WTC11 (cell line): ENCODE results near the gene AGTRAP. TPM values are rescaled to one million over a fixed set of nuclear protein-coding genes. Genes with fewer than 3 reads are reported as not detected.

Experiments used
- ATAC-seq: fragments of 200-7000 bp; cut with Tn5 transposase; 2 replicates; pipeline ENCODE4 v1.10.0; 2021; ENCODE audit warnings: mild to moderate bottlenecking, moderate library complexity
- CTCF ChIA-PET: fragments of 300-600 bp; sonication (Branson Sonifier 250); formaldehyde crosslinking; loops from one replicate; lab custom pipeline; 2021; ENCODE audit warnings: antibody characterized with exemption; lab: Charles Lee
- POLR2A ChIA-PET: fragments of 350-600 bp; sonication (Branson Sonifier 250); formaldehyde crosslinking; loops from one replicate; lab custom pipeline; 2021; ENCODE audit warnings: antibody characterized with exemption; lab: Charles Lee
- DNase-seq: peaks from one replicate; pipeline ENCODE4 v3.0.0; 2021; ENCODE audit warnings: low spot score
- H3K27ac Mint-ChIP-seq: 2 replicates; pipeline ENCODE4 v1.8.0; 2021; ENCODE audit warnings: mixed read lengths
- H3K27me3 Mint-ChIP-seq: 2 replicates; pipeline ENCODE4 v1.8.0; 2021; ENCODE audit warnings: low read depth, mild to moderate bottlenecking, moderate library complexity, mixed read lengths
- H3K36me3 Mint-ChIP-seq: 2 replicates; pipeline ENCODE4 v1.8.0; 2021; ENCODE audit warnings: mixed read lengths
- H3K4me1 Mint-ChIP-seq: 2 replicates; pipeline ENCODE4 v1.8.0; 2022; ENCODE audit warnings: mixed read lengths
- H3K4me3 Mint-ChIP-seq: 2 replicates; pipeline ENCODE4 v1.8.0; 2021; ENCODE audit warnings: mild to moderate bottlenecking, moderate library complexity, mixed read lengths
- H3K9me3 Mint-ChIP-seq: 2 replicates; pipeline ENCODE4 v1.8.0; 2021; ENCODE audit warnings: mixed read lengths
- CBFB ChIP-seq: sonication (generic); formaldehyde crosslinking; IDR thresholded peaks from 2 replicates; pipeline ENCODE4 v1.8.1; 2022; ENCODE audit warnings: mild to moderate bottlenecking, low read depth, missing genetic modification reagents
- JUN ChIP-seq: sonication (generic); formaldehyde crosslinking; IDR thresholded peaks from 2 replicates; pipeline ENCODE4 v1.8.0; 2023; ENCODE audit warnings: mild to moderate bottlenecking, missing genetic modification reagents
- MXD4 ChIP-seq: fragments of 250-450 bp; sonication (Bioruptor Pico); IDR thresholded peaks from 2 replicates; pipeline ENCODE4 v1.8.0; 2021; ENCODE audit warnings: mild to moderate bottlenecking, moderate library complexity, borderline replicate concordance
- NFATC4 ChIP-seq: fragments of 250-450 bp; sonication (Bioruptor Pico); IDR thresholded peaks from 2 replicates; pipeline ENCODE4 v1.9.0; 2021; ENCODE audit warnings: mild to moderate bottlenecking
- SP1 ChIP-seq: sonication (generic); formaldehyde crosslinking; conservative IDR thresholded peaks from 2 replicates; pipeline ENCODE4 v1.8.1; 2022; ENCODE audit warnings: missing genetic modification reagents
- TP53 ChIP-seq: sonication (generic); formaldehyde crosslinking; IDR thresholded peaks from 2 replicates; pipeline ENCODE4 v1.8.1; 2023; ENCODE audit warnings: mild to moderate bottlenecking, missing genetic modification reagents
- ZNF416 ChIP-seq: fragments of 250-450 bp; sonication (Bioruptor Pico); IDR thresholded peaks from 2 replicates; pipeline ENCODE4 v1.9.0; 2021; ENCODE audit warnings: mild to moderate bottlenecking, inconsistent platforms
- ZNF423 ChIP-seq: fragments of 250-450 bp; sonication (Bioruptor Pico); IDR thresholded peaks from 2 replicates; pipeline ENCODE4 v2.1.2; 2022; ENCODE audit warnings: mild to moderate bottlenecking, moderate library complexity
- total RNA-seq: library from RNA; stranded (reverse); gene quantifications from 3 replicates; pipeline ENCODE4 v1.2.3, GENCODE V29; 2021
- TF ChIP-seq, protein P1 (sequence below): sonication (generic); formaldehyde crosslinking; IDR thresholded peaks from 2 replicates; pipeline ENCODE4 v1.8.1; 2023; ENCODE audit warnings: mild to moderate bottlenecking, missing genetic modification reagents, moderate library complexity
- TF ChIP-seq, protein P2 (sequence below): sonication (generic); formaldehyde crosslinking; IDR thresholded peaks from 2 replicates; pipeline ENCODE4 v1.8.1; 2023; ENCODE audit warnings: mild to moderate bottlenecking, moderate library complexity, missing genetic modification reagents
- TF ChIP-seq, protein P3 (sequence below): sonication (generic); formaldehyde crosslinking; IDR thresholded peaks from 2 replicates; pipeline ENCODE4 v1.8.0; 2022; ENCODE audit warnings: mild to moderate bottlenecking, missing genetic modification reagents
- TF ChIP-seq, protein P4 (sequence below): sonication (generic); formaldehyde crosslinking; IDR thresholded peaks from 2 replicates; pipeline ENCODE4 v1.8.1; 2023; ENCODE audit warnings: mild to moderate bottlenecking, missing genetic modification reagents, borderline replicate concordance

AGTRAP gene
- total RNA-seq, 1 experiment from 2014 or later: 81.6 TPM

DNA sequence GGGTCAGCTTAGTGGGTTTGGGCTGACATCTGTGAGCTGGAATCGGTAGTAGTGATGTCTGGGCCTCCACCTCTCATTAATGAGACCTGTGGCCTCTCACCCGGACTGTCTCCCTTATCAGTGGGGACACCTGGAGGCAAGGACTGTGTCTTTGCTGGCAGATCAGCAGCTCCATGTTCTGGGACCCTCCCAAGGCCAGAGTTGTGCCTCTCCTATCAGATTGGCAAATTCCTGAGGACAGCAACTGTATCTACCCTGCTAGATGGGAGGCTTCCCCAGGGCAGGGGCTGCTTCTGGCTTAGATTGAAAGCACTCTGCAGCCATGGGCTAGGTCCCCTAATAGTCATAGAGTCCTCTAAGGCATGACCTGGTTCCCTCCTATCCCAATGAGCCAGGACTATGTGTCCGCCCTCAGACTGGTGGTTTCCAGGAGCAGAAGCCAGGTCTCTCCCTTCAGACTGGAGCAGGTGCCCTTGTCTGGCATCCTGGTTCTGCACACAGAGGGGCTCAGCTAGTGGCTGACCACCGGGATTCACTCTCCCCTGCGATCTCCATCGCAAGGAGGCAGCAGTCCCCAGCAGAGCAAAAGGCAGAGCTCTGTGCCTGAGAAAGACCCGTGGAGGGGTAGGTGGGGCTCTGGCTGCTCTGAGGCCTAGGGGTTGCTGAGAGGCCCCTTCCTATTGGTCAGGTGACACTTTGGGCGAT lies 38.6 kb upstream of the AGTRAP start:
- Mint-ChIP-seq H3K27ac (0 out of 2 replicates have a peak overlapping the region, but pooled peaks have one; percentile 26), H3K4me1 (peaks cover 49% of the 10 kb centered on the region), H3K4me3 (no peak overlapping the region), H3K36me3 (no peaks in the 10 kb centered on the region), H3K9me3 (no peaks in the 10 kb centered on the region), H3K27me3 (no peaks in the 10 kb centered on the region)
- DNase-seq (no peak), ATAC-seq (peak; percentile 50)
- POLR2A ChIA-PET: interaction anchor here (1.2 kb wide), 1 partner anchor 11 kb away, joined by 3 read pairs; no protein-coding TSS in a partner anchor
- TF ChIP-seq ZNF423 (CRISPR knock-in tag): no peak
- TF ChIP-seq, protein P1, sequence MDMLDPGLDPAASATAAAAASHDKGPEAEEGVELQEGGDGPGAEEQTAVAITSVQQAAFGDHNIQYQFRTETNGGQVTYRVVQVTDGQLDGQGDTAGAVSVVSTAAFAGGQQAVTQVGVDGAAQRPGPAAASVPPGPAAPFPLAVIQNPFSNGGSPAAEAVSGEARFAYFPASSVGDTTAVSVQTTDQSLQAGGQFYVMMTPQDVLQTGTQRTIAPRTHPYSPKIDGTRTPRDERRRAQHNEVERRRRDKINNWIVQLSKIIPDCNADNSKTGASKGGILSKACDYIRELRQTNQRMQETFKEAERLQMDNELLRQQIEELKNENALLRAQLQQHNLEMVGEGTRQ (CRISPR knock-in tag): peak; percentile 46; the same call in 1 of the 2 replicates
- CTCF ChIA-PET: interaction anchor here (1.1 to 5.6 kb wide), 7 partner anchors 10 to 88 kb away, joined by 3 to 25 read pairs (median 13); partner anchors contain the start of gene FBXO6

DNA sequence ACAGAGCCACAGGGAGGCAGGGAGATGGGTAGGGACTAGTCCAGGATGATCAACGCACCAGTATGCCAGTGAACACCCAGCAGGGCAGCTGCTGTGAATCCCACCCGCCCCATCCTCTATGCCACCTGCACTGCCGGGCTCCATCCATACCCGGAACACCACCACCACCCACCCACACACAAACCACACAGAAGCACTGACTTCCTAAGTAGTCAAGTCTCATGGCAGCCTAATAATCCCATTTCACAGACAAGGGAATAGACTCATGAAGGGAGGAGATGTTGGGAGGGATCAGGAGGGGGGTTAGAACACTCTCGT lies 38.1 kb upstream of the AGTRAP start:
- ATAC-seq: no peak
- H3K27ac Mint-ChIP-seq: no peak overlapping the region
- no peaks in the 10 kb centered on the region for H3K27me3 Mint-ChIP-seq
- ChIA-PET CTCF (interaction anchor here (1.1 to 3.4 kb wide), 5 partner anchors 10 to 87 kb away, joined by 3 to 21 read pairs (median 13); no protein-coding TSS in a partner anchor), POLR2A (interaction anchor here (0.5 to 1.2 kb wide), 2 partner anchors 8 to 10 kb away, joined by 3 to 7 read pairs; no protein-coding TSS in a partner anchor)
- H3K4me3 Mint-ChIP-seq: no peak overlapping the region
- peaks cover 46% of the 10 kb centered on the region for H3K4me1 Mint-ChIP-seq
- no peaks in the 10 kb centered on the region for H3K9me3 Mint-ChIP-seq
- H3K36me3 Mint-ChIP-seq: no peaks in the 10 kb centered on the region
- TF ChIP-seq, protein P2, sequence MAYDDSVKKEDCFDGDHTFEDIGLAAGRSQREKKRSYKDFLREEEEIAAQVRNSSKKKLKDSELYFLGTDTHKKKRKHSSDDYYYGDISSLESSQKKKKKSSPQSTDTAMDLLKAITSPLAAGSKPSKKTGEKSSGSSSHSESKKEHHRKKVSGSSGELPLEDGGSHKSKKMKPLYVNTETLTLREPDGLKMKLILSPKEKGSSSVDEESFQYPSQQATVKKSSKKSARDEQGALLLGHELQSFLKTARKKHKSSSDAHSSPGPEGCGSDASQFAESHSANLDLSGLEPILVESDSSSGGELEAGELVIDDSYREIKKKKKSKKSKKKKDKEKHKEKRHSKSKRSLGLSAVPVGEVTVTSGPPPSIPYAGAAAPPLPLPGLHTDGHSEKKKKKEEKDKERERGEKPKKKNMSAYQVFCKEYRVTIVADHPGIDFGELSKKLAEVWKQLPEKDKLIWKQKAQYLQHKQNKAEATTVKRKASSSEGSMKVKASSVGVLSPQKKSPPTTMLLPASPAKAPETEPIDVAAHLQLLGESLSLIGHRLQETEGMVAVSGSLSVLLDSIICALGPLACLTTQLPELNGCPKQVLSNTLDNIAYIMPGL (CRISPR knock-in tag): no peak
- no peak for TF ChIP-seq ZNF416 (CRISPR knock-in tag)
- no peak for TF ChIP-seq TP53 (CRISPR knock-in tag)
- TF ChIP-seq SP1 (CRISPR knock-in tag): no peak
- no peak for TF ChIP-seq CBFB (CRISPR knock-in tag)
- TF ChIP-seq, protein P3, sequence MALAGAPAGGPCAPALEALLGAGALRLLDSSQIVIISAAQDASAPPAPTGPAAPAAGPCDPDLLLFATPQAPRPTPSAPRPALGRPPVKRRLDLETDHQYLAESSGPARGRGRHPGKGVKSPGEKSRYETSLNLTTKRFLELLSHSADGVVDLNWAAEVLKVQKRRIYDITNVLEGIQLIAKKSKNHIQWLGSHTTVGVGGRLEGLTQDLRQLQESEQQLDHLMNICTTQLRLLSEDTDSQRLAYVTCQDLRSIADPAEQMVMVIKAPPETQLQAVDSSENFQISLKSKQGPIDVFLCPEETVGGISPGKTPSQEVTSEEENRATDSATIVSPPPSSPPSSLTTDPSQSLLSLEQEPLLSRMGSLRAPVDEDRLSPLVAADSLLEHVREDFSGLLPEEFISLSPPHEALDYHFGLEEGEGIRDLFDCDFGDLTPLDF (CRISPR knock-in tag): no peak
- no peak for TF ChIP-seq MXD4 (CRISPR knock-in tag)
- TF ChIP-seq NFATC4 (CRISPR knock-in tag): no peak
- no peak for DNase-seq

DNA sequence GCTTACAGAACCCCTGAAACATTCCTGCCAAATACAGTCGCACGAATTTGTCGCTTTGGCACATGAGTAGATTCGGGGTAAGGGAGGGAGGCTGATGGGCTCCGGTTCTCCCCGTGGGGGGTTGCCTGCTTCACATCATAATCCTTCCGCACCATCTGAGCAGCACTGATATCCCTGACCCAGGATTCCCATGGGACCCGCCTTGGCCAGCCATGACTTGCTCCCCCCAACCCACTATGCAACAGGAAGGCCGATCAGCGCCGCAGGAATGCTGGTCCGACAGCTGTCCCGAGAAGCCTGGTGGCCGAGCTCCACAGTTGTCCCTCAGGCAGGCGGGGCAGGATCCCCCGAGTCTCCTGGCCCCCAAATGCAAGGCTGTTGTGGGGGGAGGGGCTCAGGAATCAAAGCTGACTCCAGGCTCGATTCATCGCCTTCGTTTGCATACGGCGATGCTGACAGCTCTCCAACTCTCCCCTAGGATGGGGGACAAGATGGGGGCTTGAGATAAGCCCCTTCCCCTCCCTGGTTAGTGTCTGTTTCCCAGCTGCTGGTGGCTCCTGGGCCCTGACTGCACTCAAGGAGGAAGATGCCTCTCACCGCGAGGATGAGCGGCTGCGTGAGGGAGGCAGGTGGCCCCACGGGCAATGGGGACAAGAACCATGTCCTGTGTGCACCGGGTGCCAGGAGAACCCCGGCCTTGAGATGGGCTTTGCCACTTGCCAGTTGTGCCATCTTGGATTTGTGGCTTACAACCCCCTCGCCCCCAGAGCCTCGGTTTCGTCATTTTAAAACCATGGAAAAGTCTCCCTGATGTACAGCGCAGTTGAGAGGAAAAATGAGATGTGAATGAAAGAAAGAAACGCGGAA lies 35.1 kb upstream of the AGTRAP start:
- TF ChIP-seq, protein P4, sequence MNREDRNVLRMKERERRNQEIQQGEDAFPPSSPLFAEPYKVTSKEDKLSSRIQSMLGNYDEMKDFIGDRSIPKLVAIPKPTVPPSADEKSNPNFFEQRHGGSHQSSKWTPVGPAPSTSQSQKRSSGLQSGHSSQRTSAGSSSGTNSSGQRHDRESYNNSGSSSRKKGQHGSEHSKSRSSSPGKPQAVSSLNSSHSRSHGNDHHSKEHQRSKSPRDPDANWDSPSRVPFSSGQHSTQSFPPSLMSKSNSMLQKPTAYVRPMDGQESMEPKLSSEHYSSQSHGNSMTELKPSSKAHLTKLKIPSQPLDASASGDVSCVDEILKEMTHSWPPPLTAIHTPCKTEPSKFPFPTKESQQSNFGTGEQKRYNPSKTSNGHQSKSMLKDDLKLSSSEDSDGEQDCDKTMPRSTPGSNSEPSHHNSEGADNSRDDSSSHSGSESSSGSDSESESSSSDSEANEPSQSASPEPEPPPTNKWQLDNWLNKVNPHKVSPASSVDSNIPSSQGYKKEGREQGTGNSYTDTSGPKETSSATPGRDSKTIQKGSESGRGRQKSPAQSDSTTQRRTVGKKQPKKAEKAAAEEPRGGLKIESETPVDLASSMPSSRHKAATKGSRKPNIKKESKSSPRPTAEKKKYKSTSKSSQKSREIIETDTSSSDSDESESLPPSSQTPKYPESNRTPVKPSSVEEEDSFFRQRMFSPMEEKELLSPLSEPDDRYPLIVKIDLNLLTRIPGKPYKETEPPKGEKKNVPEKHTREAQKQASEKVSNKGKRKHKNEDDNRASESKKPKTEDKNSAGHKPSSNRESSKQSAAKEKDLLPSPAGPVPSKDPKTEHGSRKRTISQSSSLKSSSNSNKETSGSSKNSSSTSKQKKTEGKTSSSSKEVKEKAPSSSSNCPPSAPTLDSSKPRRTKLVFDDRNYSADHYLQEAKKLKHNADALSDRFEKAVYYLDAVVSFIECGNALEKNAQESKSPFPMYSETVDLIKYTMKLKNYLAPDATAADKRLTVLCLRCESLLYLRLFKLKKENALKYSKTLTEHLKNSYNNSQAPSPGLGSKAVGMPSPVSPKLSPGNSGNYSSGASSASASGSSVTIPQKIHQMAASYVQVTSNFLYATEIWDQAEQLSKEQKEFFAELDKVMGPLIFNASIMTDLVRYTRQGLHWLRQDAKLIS (CRISPR knock-in tag): no peak
- TF ChIP-seq, protein P2 (CRISPR knock-in tag): peak; percentile 27; the same call in 1 of the 2 replicates
- TF ChIP-seq JUN (CRISPR knock-in tag): no peak
- Mint-ChIP-seq H3K36me3 (no peaks in the 10 kb centered on the region), H3K9me3 (no peaks in the 10 kb centered on the region), H3K4me3 (0 out of 2 replicates have a peak overlapping the region, but pooled peaks have one; percentile 7), H3K4me1 (peaks cover 51% of the 10 kb centered on the region), H3K27ac (no peak overlapping the region), H3K27me3 (no peaks in the 10 kb centered on the region)
- no peak for ATAC-seq
- peak; percentile 42 for DNase-seq
- CTCF ChIA-PET: interaction anchor here (1.3 to 2.4 kb wide), 6 partner anchors 9 to 138 kb away, joined by 3 to 13 read pairs (median 8); partner anchors contain the start of genes DRAXIN and FBXO6
- POLR2A ChIA-PET: interaction anchor here (1.5 kb wide), 1 partner anchor 18 kb away, joined by 5 read pairs; no protein-coding TSS in a partner anchor
